Liver (tissue), 3 donors: ENCODE data around the gene PKP4.

Experiments
- JUND ChIP-seq, 2 donors: IDR thresholded peaks; 2 replicates each; pipeline ENCODE4 v1.6.1; 2016; ENCODE audit warnings: antibody characterized with exemption in 2 of 2
- RAD21 ChIP-seq, 2 donors: IDR thresholded peaks; 2 replicates each; pipeline ENCODE4 v1.6.1; 2016; ENCODE audit warnings: antibody characterized with exemption in 2 of 2, mild to moderate bottlenecking in 2 of 2
- REST ChIP-seq: IDR thresholded peaks from 2 replicates; pipeline ENCODE4 v1.6.1; 2016; ENCODE audit warnings: antibody characterized with exemption, mild to moderate bottlenecking
- TF ChIP-seq, protein P1 (sequence below): fragments of 150-350 bp; IDR thresholded peaks from 2 replicates; pipeline ENCODE4 v1.5.1; 2017; ENCODE audit warnings: improper control_type of control experiment, low read depth, low read length; ENCODE audit not compliant: missing input control
- donor health status: healthy.
- donor health status: healthy.

DNA sequence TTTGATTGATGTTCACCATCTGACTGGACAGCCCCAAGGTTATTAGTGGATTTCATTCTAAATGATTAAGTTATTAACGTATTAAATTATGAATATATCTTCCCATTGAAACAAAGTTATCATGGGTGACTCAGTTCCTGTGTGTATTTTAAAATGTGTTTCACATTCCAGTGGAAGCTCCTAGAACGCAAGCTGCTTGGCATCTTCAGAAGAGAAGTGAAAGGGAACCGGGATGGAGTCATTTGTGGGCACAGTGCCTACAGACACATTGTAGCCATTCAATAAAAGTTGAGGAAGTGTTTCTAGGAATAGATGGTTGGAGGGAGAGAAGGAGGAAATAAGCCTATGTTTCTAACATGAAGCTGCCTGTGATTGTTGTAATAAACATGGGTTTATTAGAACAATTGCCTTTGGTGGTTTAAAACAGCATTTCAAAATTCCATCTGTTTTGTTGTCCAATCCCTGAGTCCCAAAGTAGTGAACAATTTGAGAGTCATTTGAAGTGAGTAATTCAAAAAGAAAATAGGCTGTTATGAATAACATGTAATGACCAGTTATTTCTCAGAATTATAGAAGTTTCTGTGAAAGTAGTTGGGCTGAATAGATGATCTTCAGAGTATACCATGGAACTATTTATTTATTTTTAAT, 143.5 kb downstream of the PKP4 start:
- TF ChIP-seq, protein P1, sequence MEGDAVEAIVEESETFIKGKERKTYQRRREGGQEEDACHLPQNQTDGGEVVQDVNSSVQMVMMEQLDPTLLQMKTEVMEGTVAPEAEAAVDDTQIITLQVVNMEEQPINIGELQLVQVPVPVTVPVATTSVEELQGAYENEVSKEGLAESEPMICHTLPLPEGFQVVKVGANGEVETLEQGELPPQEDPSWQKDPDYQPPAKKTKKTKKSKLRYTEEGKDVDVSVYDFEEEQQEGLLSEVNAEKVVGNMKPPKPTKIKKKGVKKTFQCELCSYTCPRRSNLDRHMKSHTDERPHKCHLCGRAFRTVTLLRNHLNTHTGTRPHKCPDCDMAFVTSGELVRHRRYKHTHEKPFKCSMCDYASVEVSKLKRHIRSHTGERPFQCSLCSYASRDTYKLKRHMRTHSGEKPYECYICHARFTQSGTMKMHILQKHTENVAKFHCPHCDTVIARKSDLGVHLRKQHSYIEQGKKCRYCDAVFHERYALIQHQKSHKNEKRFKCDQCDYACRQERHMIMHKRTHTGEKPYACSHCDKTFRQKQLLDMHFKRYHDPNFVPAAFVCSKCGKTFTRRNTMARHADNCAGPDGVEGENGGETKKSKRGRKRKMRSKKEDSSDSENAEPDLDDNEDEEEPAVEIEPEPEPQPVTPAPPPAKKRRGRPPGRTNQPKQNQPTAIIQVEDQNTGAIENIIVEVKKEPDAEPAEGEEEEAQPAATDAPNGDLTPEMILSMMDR: no peak
- TF ChIP-seq RAD21 (IDR thresholded peaks at IDR 0.05): no peak
- TF ChIP-seq REST: no peak
- TF ChIP-seq JUND (IDR thresholded peaks at IDR 0.05): no peak
